ENCODE measurements around the gene NMT2.

GRCh38 chr10:15124908-15125307 is 43.6 kb downstream of the NMT2 start:
- TF ChIP-seq, protein P1, sequence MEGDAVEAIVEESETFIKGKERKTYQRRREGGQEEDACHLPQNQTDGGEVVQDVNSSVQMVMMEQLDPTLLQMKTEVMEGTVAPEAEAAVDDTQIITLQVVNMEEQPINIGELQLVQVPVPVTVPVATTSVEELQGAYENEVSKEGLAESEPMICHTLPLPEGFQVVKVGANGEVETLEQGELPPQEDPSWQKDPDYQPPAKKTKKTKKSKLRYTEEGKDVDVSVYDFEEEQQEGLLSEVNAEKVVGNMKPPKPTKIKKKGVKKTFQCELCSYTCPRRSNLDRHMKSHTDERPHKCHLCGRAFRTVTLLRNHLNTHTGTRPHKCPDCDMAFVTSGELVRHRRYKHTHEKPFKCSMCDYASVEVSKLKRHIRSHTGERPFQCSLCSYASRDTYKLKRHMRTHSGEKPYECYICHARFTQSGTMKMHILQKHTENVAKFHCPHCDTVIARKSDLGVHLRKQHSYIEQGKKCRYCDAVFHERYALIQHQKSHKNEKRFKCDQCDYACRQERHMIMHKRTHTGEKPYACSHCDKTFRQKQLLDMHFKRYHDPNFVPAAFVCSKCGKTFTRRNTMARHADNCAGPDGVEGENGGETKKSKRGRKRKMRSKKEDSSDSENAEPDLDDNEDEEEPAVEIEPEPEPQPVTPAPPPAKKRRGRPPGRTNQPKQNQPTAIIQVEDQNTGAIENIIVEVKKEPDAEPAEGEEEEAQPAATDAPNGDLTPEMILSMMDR (IDR thresholded peaks at IDR 0.05): no peak
- no peak for TF ChIP-seq POLR2A (IDR thresholded peaks at IDR 0.05)

Data from prostate gland (tissue), 2 donors.